ENCODE data around the gene CMIP. TPM values are rescaled to one million over a fixed set of nuclear protein-coding genes. Genes with fewer than 3 reads are reported as not detected.

Gene CMIP
- total and polyA plus RNA-seq, 7 donors, result 11.0 to 60.3 (median 20.4) TPM

DNA sequence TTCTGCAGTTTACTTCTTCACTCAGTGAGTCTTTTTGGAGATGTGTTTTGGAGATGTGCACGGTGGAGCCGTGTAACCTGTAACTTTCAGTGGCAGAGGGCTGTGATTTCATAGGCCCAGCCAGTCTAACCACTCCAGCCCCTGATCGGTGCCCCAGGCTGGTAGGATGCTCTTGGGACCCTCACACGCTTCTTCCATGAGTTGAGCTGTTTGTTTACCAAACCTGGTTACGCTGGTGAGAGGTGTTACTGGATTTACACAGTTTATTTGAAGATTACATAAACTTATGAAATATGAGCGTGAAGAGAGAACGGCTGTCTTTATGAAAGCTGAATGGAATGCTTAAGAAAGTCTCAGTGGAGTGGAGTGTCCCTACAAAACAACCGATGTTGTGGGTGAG lies 96.7 kb downstream of the CMIP start:
- no peaks in the 10 kb centered on the region for H3K36me3 ChIP-seq
- H3K27ac ChIP-seq, result no peak overlapping the region
- intact Hi-C loops (cut with DNase I), result no loop called here
- DNase-seq, result no peak
- TF ChIP-seq POLR2AphosphoS5 (IDR thresholded peaks at IDR 0.05), result no peak
- TF ChIP-seq EP300 (IDR thresholded peaks at IDR 0.05), result no peak
- TF ChIP-seq, protein P1, sequence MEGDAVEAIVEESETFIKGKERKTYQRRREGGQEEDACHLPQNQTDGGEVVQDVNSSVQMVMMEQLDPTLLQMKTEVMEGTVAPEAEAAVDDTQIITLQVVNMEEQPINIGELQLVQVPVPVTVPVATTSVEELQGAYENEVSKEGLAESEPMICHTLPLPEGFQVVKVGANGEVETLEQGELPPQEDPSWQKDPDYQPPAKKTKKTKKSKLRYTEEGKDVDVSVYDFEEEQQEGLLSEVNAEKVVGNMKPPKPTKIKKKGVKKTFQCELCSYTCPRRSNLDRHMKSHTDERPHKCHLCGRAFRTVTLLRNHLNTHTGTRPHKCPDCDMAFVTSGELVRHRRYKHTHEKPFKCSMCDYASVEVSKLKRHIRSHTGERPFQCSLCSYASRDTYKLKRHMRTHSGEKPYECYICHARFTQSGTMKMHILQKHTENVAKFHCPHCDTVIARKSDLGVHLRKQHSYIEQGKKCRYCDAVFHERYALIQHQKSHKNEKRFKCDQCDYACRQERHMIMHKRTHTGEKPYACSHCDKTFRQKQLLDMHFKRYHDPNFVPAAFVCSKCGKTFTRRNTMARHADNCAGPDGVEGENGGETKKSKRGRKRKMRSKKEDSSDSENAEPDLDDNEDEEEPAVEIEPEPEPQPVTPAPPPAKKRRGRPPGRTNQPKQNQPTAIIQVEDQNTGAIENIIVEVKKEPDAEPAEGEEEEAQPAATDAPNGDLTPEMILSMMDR (IDR thresholded peaks at IDR 0.05), result no peak
- no peak for TF ChIP-seq POLR2A (IDR thresholded peaks at IDR 0.05)
- H3K4me1 ChIP-seq, result peaks cover 0 to 50% (median 40%) of the 10 kb centered on the region in 4 donors
- no peaks in the 10 kb centered on the region for H3K27me3 ChIP-seq
- H3K9me3 ChIP-seq, result no peaks in the 10 kb centered on the region
- no peak overlapping the region for H3K4me3 ChIP-seq
- WGBS, 2 donors, result 86 to 87% methylated on average over 8 of the region's 8 CpGs

- no peak overlapping the region for H3K4me3 ChIP-seq
- peaks cover 0 to 54% (median 37%) of the 10 kb centered on the region in 4 donors for H3K4me1 ChIP-seq
- no peaks in the 10 kb centered on the region for H3K27me3 ChIP-seq
- no peak for TF ChIP-seq EP300 (IDR thresholded peaks at IDR 0.05)
- TF ChIP-seq POLR2A (IDR thresholded peaks at IDR 0.05), result no peak
- no peak for TF ChIP-seq POLR2AphosphoS5 (IDR thresholded peaks at IDR 0.05)
- TF ChIP-seq, protein P1 (IDR thresholded peaks at IDR 0.05), result no peak
- no peaks in the 10 kb centered on the region for H3K9me3 ChIP-seq
- 86 to 90% methylated on average over 22 of the region's 22 CpGs for WGBS, 2 donors
- H3K27ac ChIP-seq, result no peak overlapping the region
- intact Hi-C loops (cut with DNase I), result no loop called here
- no peaks in the 10 kb centered on the region for H3K36me3 ChIP-seq
- no peak for DNase-seq
These were observed 98.3 kb downstream of the CMIP start for GRCh38 chr16:81542609-81543570.

DNA sequence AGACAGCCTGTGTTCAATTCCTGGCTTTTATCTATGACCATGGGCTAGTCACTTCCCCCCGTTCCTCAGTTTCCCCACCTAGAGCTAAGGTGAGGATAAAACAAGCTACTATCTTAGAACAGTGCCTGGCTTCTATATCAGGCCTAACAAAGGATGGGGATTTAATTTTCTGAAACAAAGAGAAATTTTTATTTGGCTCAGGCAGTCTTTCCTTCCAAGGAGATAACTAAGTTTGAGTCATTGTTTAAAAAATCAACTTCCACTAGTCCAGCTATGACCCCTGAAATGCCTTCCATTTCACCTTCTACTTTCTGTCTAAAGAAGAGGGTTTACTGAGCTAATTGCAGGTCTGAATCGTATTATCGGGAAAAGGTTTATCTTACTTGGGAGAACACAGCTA lies 99.0 kb downstream of the CMIP start:
- Histone ChIP-seq H3K36me3 (no peaks in the 10 kb centered on the region), H3K4me1 (peaks cover 0 to 47% (median 31%) of the 10 kb centered on the region in 4 donors), H3K4me3 (no peak overlapping the region), H3K27me3 (no peaks in the 10 kb centered on the region), H3K27ac (no peak overlapping the region), H3K9me3 (no peaks in the 10 kb centered on the region)
- TF ChIP-seq, protein P1 (IDR thresholded peaks at IDR 0.05), result no peak
- TF ChIP-seq POLR2AphosphoS5 (IDR thresholded peaks at IDR 0.05) (no peak), EP300 (IDR thresholded peaks at IDR 0.05) (no peak), POLR2A (IDR thresholded peaks at IDR 0.05) (no peak)
- WGBS, 2 donors, result 57 to 76% methylated on average over 3 of the region's 3 CpGs
- no peak for DNase-seq
- intact Hi-C loops (cut with DNase I), result no loop called here

GRCh38 chr16:81544261-81544660 lies 99.7 kb downstream of the CMIP start:
- Histone ChIP-seq H3K4me3 (no peak overlapping the region), H3K9me3 (no peaks in the 10 kb centered on the region), H3K36me3 (no peaks in the 10 kb centered on the region), H3K27me3 (no peaks in the 10 kb centered on the region), H3K27ac (no peak overlapping the region), H3K4me1 (peaks cover 0 to 40% (median 24%) of the 10 kb centered on the region in 4 donors)
- DNase-seq, result no peak
- TF ChIP-seq, protein P1 (IDR thresholded peaks at IDR 0.05), result no peak
- intact Hi-C loops (cut with DNase I), result no loop called here
- 51 to 63% methylated on average over 7 of the region's 7 CpGs for WGBS, 2 donors

Data from sigmoid colon (tissue), 7 donors.